NB4 (cell line): ENCODE results near the gene MYO7A.
"Not testable (repeated sequence)": the region's sequence is repeated elsewhere in the genome, so short reads cannot be mapped to it uniquely, and the experiment has no call there.

Source experiments
- DNase-seq: peaks from one replicate; pipeline ENCODE4 v3.0.0; 2010; ENCODE audit warnings: low read depth
- H3K4me3 ChIP-seq: one replicate; pipeline ENCODE4 v1.5.1; 2011; ENCODE audit warnings: mild to moderate bottlenecking, low read depth, low read length, moderate library complexity
- MYC ChIP-seq: IDR thresholded peaks from 2 replicates; pipeline ENCODE4 v1.6.1; 2011; ENCODE audit warnings: low read depth, low read length
- POLR2A ChIP-seq: IDR thresholded peaks from 2 replicates; pipeline ENCODE4 v1.6.1; 2011; ENCODE audit warnings: mild to moderate bottlenecking; ENCODE audit not compliant: insufficient read length; ENCODE audit errors: extremely low read depth
- TF ChIP-seq, protein P1 (sequence below): IDR thresholded peaks from 2 replicates; pipeline ENCODE4 v1.6.1; 2011; ENCODE audit warnings: low read depth, low read length
- TF ChIP-seq, protein P2 (sequence below): IDR thresholded peaks from one replicate; pipeline ENCODE4 v1.5.1; 2012; ENCODE audit warnings: low read depth, low read length

The MYO7A gene

DNA sequence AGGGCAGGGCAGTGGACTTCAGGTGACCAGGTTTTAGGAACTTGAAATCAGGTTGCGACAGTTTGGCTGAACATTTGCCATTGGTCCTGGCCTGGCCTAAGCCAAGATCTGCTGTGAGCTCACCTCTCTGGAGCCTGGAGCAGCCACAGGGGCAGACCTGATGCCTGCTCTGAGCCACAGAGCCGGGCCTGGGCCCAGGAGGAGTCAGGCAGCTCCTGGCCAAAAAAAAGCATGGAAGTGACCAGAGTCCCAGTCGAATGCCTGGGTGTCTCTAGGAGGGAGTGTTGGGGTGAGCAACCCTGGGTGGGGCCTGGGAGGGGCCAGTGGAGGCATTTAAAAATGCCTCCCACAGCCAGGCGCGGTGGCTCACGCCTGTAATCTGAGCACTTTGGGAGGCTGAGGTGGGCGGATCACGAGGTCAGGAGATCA lies 31.4 kb upstream of the MYO7A start:
- TF ChIP-seq POLR2A (no peak), MYC (no peak)
- TF ChIP-seq, protein P1, sequence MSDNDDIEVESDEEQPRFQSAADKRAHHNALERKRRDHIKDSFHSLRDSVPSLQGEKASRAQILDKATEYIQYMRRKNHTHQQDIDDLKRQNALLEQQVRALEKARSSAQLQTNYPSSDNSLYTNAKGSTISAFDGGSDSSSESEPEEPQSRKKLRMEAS, result no peak
- TF ChIP-seq, protein P2, sequence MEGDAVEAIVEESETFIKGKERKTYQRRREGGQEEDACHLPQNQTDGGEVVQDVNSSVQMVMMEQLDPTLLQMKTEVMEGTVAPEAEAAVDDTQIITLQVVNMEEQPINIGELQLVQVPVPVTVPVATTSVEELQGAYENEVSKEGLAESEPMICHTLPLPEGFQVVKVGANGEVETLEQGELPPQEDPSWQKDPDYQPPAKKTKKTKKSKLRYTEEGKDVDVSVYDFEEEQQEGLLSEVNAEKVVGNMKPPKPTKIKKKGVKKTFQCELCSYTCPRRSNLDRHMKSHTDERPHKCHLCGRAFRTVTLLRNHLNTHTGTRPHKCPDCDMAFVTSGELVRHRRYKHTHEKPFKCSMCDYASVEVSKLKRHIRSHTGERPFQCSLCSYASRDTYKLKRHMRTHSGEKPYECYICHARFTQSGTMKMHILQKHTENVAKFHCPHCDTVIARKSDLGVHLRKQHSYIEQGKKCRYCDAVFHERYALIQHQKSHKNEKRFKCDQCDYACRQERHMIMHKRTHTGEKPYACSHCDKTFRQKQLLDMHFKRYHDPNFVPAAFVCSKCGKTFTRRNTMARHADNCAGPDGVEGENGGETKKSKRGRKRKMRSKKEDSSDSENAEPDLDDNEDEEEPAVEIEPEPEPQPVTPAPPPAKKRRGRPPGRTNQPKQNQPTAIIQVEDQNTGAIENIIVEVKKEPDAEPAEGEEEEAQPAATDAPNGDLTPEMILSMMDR, result no peak
- DNase-seq, result no peak
- no peak overlapping the region for H3K4me3 ChIP-seq

DNA sequence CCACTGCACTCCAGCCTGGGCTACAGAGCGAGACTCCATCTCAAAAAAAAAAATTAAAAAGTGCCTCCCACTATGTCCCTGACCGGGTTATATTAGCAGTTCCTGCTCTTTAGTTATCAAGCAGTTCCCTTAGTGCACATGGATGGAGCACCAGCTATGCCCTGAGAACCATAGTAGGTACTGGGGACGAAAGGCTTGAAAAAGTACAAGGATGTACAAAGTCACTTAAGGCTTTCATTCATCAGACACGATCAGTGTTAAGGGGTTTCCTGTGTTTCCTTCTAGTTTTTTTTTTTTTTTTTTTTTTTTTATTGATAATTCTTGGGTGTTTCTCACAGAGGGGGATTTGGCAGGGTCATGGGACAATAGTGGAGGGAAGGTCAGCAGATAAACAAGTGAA lies 30.9 kb upstream of the MYO7A start:
- DNase-seq, H3K4me3 ChIP-seq: not testable (repeated sequence)

DNA sequence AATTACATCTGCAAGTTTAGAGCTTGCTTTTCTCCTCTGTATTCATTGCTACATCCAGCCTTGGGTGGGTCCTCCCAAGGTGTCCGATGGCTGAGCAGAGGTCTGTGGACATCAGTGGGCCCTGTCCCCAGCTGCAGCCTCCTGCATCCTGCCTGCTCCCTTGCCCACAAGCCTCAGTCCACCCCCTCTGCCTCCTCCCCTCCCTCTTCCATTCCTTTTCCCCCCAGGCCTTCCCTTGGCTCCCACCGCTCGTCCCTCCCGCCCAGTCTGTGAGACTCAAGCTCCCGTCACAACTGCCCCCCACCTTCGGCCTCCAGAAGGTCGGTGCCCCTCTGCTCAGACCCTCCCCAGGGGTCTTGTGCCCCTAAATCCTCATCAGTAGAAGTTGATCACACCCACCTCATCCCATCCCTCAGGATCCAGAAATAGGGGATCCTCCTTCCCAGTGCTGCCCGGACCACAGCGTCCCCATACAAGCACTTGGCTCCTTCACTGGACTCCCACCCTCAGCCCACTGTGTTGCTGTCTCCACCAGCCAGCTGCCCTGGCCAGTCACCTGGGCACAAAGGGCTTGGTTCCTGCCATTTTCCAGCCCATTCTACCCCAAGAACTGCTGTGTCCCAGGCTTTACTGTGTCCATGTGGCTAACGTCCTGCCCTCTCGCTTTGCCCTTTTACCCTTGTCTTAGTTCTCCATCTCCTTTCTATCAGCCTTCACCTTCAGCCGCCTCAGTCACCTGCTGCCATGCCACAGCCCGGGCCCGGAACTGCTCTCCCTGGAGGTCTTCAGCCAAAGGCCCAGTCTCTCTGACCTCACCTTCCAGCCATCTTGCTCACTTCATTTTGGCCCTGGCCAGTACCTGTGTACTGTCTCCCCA lies 27.6 kb upstream of the MYO7A start:
- DNase-seq, result no peak
- no peak overlapping the region for H3K4me3 ChIP-seq
- TF ChIP-seq, protein P1, result no peak
- TF ChIP-seq, protein P2, result no peak
- TF ChIP-seq MYC (no peak), POLR2A (no peak)

DNA sequence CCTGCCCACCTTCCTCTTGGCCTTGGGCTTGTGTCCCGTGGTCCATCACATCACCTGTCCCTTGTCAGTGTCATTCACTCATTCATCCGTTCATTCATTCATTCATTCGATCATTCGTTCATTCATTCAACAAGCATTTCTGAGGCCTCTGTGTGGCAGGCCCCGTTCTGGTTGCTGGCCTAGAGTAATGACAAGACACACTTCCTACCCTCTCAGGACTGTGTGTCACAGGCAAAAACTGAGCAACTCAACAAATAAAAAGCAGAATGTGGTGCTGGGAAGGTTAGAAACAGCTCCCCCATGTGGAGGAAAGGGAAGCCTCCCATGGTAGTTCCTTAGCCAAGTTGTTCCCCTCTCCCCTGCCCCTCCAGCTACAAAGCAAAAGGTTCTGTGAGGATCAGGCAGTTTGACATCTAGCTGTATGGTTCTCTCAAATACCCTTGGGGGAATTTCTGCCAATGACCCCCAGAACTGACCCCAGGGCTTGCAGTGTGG lies 27.0 kb upstream of the MYO7A start:
- DNase-seq, result peak; percentile 64
- TF ChIP-seq, protein P2, result peak; percentile 77
- TF ChIP-seq, protein P1, result no peak
- TF ChIP-seq MYC, result no peak
- no peak for TF ChIP-seq POLR2A
- H3K4me3 ChIP-seq, result no peak overlapping the region

DNA sequence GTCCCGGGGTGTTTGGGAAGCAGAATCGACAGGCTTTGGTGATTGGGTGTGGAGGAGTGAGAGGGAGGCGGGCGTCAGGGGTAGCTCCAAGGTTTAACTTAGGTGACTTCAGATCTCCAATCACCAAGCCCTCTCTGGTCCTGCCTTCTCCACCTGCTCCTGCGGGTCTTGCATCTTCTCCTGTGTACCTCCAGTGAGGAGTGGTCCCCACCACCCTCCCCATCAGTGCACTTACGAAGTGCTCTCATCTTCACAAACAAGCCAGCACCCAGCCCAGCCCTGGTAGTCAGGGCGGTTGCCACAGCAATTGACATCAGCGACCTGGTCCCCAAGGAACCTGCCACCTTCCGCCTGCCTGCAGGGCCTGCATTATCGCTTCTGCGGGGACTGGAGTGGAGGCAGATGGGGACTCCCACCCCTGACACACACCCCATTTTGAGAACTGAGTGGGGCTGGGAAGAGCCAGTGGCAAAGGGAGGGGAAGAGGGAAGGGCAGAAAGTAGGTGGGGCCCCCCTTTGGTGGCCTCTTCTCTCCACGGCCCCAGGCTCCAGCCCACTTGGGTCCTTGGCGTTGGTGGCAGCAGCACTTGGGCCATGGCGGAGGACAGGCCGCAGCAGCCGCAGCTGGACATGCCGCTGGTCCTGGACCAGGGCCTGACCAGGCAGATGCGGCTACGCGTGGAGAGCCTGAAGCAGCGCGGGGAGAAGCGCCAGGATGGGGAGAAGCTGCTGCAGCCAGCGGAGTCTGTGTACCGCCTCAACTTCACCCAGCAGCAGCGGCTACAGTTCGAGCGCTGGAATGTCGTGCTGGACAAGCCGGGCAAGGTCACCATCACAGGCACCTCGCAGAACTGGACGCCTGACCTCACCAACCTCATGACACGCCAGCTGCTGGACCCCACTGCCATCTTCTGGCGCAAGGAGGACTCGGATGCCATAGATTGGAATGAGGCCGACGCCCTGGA lies 25.5 kb upstream of the MYO7A start, which contains the start of gene OMP:
TSS of gene OMP (plus strand) at position 595 of the 965 bp plus-strand sequence. CDS start at position 595, 0 bp downstream.
- no peak within 1 kb of the TSS for H3K4me3 ChIP-seq
- DNase-seq, result no peak
- TF ChIP-seq MYC (no peak), POLR2A (no peak)
- TF ChIP-seq, protein P1, result no peak
- TF ChIP-seq, protein P2, result no peak

DNA sequence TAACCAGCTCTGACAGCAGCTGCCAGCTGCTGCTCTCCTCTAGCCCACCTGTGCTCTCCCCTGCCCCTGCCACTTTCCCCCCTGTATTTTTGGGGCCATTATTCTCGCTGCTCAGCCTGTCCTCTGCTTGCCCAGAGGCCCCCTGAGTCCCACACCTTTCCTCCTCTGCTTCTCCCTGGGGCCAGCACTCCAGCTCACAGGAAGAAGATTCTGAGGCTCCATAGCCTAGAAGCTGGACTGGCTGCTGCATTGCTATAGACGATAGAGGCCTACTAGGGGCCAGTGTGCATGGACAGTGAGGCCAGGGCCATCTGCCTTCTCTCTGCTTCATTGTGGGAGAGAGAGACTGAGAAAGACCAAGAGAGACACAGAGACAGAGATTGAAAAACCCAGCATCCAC lies 24.7 kb upstream of the MYO7A start:
- no peak for TF ChIP-seq MYC
- TF ChIP-seq, protein P2, result no peak
- TF ChIP-seq, protein P1, result no peak
- H3K4me3 ChIP-seq, result no peak overlapping the region
- no peak for DNase-seq
